GM19324 (cell line): Measurements from ENCODE around the gene SSBP1.
A peak's percentile ranks its signal among the peaks of the same experiment; 100 is the strongest.
"Not testable (repeated sequence)": the region's sequence is repeated elsewhere in the genome, so short reads cannot be mapped to it uniquely, and the experiment has no call there.

Experiments
- ATAC-seq: cut with Tn5 transposase; IDR thresholded peaks from one replicate; pipeline ENCODE4 v1.9.1; 2021; ENCODE audit warnings: mild to moderate bottlenecking, moderate library complexity; ENCODE audit not compliant: unreplicated experiment, low FRiP score

SSBP1 gene

GRCh38 chr7:141737836-141738591, at the start of gene SSBP1:
TSS of gene SSBP1 (plus strand) at chr7:141738358. CDS start at chr7:141739167, 809 bp downstream.
- ATAC-seq: peak; percentile 94

GRCh38 chr7:141689072-141689825, 48.9 kb upstream of the SSBP1 start:
- not testable (repeated sequence) for ATAC-seq

- ATAC-seq: no peak
Observed at GRCh38 chr7:141691540-141691939, 46.6 kb upstream of the SSBP1 start.

- ATAC-seq: no peak
Observed at GRCh38 chr7:141691961-141692360, 46.2 kb upstream of the SSBP1 start.

GRCh38 chr7:141693082-141693481, 45.1 kb upstream of the SSBP1 start:
- ATAC-seq: no peak

- ATAC-seq: no peak
Observed at GRCh38 chr7:141695803-141696289, 42.3 kb upstream of the SSBP1 start.

GRCh38 chr7:141696348-141696747, 41.8 kb upstream of the SSBP1 start:
- ATAC-seq: no peak

- no peak for ATAC-seq
Observed at GRCh38 chr7:141697211-141697871, 40.8 kb upstream of the SSBP1 start.

GRCh38 chr7:141698247-141699015, 39.7 kb upstream of the SSBP1 start:
- ATAC-seq: no peak

GRCh38 chr7:141699860-141700259, 38.3 kb upstream of the SSBP1 start:
- ATAC-seq: no peak

- no peak for ATAC-seq
Observed at GRCh38 chr7:141700296-141700847, 37.8 kb upstream of the SSBP1 start.

- no peak for ATAC-seq
Observed at GRCh38 chr7:141700848-141701371, 37.2 kb upstream of the SSBP1 start.

GRCh38 chr7:141701489-141702046, 36.6 kb upstream of the SSBP1 start:
- peak; percentile 89 for ATAC-seq

GRCh38 chr7:141702047-141702567, 36.1 kb upstream of the SSBP1 start, which contains the start of gene DENND11:
TSS of gene DENND11 (minus strand) at chr7:141702166. CDS start at chr7:141702153, 13 bp downstream.
- ATAC-seq: peak; percentile 85

GRCh38 chr7:141702892-141703291, 35.3 kb upstream of the SSBP1 start:
- ATAC-seq: no peak

- ATAC-seq: no peak
Observed at GRCh38 chr7:141704112-141704511, 34.0 kb upstream of the SSBP1 start.

GRCh38 chr7:141704741-141705140, 33.4 kb upstream of the SSBP1 start:
- no peak for ATAC-seq

- no peak for ATAC-seq
Observed at GRCh38 chr7:141706239-141707064, 31.7 kb upstream of the SSBP1 start.
